GM20000 (cell line): ENCODE measurements around the gene ASB6.

Source experiments
- DNase-seq: peaks from one replicate; pipeline ENCODE4 v3.0.0; 2012; ENCODE audit warnings: low spot score
- TF ChIP-seq, protein P1 (sequence below): IDR thresholded peaks from 2 replicates; pipeline ENCODE4 v1.5.1; 2012; ENCODE audit warnings: mild to moderate bottlenecking, control low read depth; ENCODE audit errors: extremely low read depth, missing control alignments

The ASB6 gene

DNA sequence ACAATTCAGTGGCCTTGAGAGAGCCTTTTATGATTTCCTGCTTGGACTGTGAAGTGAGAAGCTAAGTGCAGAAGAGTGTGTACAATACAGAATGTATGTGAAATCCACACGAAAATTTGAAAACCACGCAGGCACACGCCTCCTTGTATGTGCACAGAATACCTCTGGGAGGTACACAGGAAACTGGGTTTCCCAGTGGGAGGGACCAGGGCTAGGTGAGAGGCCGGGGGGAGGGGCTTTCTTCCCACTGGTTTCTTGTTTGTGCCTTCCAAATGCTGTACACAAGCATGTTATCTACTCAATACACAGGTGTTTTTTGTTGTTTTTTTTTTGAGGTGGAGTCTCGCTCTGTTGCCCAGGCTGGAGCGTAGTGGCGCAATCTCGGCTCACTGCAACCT is 37.2 kb downstream of the ASB6 start:
- TF ChIP-seq, protein P1, sequence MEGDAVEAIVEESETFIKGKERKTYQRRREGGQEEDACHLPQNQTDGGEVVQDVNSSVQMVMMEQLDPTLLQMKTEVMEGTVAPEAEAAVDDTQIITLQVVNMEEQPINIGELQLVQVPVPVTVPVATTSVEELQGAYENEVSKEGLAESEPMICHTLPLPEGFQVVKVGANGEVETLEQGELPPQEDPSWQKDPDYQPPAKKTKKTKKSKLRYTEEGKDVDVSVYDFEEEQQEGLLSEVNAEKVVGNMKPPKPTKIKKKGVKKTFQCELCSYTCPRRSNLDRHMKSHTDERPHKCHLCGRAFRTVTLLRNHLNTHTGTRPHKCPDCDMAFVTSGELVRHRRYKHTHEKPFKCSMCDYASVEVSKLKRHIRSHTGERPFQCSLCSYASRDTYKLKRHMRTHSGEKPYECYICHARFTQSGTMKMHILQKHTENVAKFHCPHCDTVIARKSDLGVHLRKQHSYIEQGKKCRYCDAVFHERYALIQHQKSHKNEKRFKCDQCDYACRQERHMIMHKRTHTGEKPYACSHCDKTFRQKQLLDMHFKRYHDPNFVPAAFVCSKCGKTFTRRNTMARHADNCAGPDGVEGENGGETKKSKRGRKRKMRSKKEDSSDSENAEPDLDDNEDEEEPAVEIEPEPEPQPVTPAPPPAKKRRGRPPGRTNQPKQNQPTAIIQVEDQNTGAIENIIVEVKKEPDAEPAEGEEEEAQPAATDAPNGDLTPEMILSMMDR = no peak
- no peak for DNase-seq

DNA sequence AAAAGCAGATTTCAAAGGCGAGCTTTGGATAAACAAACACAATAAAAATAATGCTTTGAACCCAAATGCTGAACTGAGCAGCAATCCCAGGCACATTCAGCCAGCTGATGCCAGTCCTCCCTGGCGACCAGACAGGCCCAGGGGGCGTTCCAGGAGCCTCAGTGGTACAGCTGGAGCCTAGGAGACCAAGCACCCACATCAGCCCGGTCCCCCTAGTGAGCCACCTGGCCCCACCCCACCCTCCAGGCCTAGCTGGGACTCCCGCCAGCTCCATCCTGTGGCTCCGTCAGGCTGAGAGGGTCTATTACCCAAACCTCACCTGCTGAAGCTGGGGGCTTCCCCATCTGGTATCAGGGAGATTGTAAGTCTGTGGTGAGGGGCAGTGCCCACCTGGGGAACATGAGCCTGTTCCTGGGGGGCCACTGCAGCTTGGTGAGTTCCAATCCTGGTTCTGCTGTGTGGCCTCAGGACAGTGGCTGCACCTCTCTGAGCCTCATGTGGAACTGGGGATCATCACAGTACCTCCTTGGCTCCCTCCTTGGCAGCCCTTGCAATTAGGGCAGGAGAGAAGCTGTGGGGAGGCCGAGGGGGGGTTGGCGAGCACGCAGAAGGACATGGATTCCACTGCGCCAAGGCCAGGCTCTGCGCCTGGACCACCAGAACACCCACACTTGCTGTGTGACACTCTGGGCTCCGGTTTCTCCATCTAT is 37.7 kb downstream of the ASB6 start:
- TF ChIP-seq, protein P1 = no peak
- no peak for DNase-seq

DNA sequence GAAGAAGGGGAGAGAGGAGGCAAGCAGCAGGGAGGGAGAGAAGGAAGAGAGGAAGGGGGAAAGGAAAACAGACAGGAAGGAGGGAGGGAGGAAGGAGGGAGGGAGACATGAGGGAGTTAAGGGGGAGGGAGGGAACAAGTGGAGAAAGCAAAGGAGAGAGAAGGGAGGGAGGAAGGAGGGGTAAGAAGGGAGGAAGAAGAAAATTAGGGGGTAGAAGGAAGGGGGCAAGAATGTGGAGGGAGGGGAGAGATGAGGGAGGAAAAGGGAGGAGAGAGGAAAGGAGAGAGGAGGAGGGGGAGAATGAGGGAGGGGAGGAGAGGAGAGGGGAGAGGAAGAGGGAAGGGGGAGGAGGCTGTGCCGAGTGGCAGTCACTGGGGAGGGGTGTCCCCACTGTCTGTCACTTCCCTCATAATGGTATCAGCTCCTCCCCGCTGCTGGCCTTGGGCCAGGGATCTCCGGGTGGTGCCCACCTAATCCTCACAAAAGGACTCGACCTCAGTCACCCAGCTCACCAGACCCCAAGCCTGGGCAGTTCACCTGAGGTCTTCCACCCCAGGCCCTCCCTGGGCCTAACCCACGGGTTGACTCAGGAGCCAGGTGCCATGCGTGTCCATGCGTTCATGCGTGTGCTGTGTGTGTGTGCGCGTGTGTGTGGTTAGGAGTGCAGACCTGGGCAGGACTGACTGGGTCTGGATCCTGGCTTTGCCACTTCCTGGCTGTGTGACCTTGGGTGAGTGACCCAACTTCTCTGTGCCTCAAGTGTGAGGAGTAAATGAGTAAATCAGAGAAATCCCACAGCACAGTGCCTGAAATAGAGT is 39.1 kb downstream of the ASB6 start:
- TF ChIP-seq, protein P1 = no peak
- no peak for DNase-seq

DNA sequence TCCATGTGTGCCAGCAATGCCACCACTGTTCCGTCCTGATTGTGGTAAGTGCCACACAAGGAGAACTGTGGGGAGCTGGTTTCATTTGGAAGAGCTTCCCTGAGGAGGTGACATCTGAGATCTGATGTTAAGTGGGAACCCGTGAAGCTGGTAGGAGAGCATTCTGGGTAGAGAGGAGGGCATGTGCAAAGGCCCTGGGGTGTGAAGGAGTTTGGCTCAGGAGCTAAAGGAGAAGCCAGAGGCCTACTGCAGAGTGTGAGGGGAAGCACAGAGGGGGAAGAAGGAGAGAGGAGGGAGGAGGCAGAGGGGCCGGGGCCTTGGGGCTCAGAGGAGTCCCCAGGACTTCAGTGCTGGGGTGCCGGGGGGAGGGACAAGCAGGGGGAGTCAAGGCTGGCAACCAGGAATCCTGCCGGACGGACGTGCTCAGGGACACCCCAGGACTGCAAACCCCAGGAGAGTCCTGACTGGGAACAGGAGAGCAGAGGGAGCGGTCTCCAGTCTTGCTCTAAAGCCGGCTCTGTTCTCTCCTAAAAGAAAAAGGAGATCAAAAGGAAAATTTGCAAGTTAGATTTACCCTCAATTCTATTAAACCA is 40.8 kb downstream of the ASB6 start:
- TF ChIP-seq, protein P1 = no peak
- DNase-seq = no peak

DNA sequence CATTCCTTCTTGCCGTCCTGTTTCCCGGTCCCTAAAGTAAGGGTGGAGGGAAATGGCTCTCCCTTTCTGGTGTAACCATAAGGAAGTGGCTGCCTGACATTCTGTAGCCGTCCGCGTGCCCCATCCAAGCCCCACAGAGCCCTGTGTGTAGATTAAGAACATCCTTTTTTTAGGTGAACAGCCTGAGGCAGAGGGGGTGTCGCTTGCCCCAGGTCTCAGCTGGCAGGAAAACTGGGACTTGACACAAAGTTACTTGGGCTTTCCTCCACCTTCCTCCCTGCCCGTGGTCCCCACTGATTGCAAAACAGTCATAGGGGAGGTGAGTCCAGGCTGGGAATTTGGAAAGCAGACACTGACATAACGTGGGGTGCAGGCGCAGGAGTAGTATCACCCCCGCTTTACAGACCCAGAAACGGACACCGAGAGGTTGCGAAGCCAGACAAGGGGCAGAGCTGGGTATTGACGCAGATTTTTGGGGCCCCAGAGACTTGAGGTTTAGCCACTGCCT is 43.8 kb downstream of the ASB6 start:
- TF ChIP-seq, protein P1 = no peak
- DNase-seq = no peak

DNA sequence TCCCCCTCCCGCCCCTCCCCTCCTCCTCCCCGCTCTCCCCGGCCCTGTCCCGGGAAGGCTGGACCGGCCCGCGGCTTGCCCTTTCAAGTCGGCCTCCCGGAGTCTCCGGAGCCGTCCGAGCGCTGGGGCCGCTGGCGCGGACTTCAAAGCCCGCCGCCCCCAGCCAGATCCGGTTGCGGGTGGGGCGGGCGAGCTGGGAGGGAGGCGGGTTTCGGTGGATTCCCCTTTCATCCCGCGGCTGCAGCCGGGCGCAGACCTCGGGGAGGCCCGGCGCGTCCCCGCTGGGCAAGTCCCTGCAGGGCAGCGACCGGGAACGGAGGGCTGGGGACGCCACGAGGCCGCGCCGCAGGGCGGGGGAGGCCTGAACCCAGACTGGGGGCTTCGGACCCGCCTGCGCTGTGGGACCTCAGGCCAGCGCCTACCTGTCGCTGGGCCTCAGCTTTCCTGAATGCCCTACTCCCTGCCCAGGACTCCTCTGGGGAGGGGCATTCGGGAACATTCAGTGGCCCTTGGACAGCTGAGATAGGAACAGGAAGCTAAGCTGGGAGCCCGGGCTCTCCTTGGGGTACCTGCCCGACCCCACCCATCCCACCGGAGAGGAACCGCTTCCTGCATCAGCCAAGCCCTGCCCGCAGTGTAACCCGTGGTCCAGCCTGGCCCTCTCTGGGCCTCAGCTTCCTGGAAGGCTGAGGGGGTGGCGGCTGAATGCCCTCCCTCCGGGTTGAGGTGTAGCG is 44.4 kb downstream of the ASB6 start:
- TF ChIP-seq, protein P1 = no peak

More for the DNA sequence above, 44.4 kb downstream of the ASB6 start:
- peak; percentile 77 for DNase-seq
